DOHH2 (cell line): ENCODE data around the gene NAT14.

Experiments
- H3F3A ChIP-seq: fragments of 200-600 bp; sonication (generic), shearing (Covaris generic); 2 replicates; pipeline ENCODE4 v1.6.0; 2016; ENCODE audit warnings: antibody characterized with exemption, mild to moderate bottlenecking; ENCODE audit not compliant: control insufficient read depth, insufficient read depth
- H3K27ac ChIP-seq: fragments of 200-600 bp; sonication (generic); 2 replicates; pipeline ENCODE4 v1.5.1; 2014; ENCODE audit warnings: low read depth, mild to moderate bottlenecking, low read length, moderate library complexity
- H3K27me3 ChIP-seq: fragments of 200-600 bp; sonication (generic); 2 replicates; pipeline ENCODE4 v1.6.1; 2014; ENCODE audit warnings: mild to moderate bottlenecking, low read length, mixed read lengths; ENCODE audit not compliant: control insufficient read depth
- H3K36me3 ChIP-seq: fragments of 200-600 bp; sonication (generic); 2 replicates; pipeline ENCODE4 v1.6.1; 2014; ENCODE audit warnings: mild to moderate bottlenecking, low read length, moderate library complexity, mixed read lengths; ENCODE audit not compliant: control insufficient read depth
- H3K4me1 ChIP-seq: fragments of 200-600 bp; sonication (generic); 2 replicates; pipeline ENCODE4 v1.6.1; 2014; ENCODE audit warnings: mild to moderate bottlenecking, low read length, mixed read lengths; ENCODE audit not compliant: control insufficient read depth
- H3K4me2 ChIP-seq: fragments of 200-600 bp; sonication (generic); 2 replicates; pipeline ENCODE4 v1.6.0; 2014; ENCODE audit warnings: mild to moderate bottlenecking, low read length, moderate library complexity
- H3K4me3 ChIP-seq: fragments of 200-600 bp; sonication (generic); 2 replicates; pipeline ENCODE4 v1.5.1; 2014; ENCODE audit warnings: mild to moderate bottlenecking, low read length, mixed read lengths
- H3K79me2 ChIP-seq: fragments of 200-600 bp; sonication (generic); 2 replicates; pipeline ENCODE4 v1.6.1; 2014; ENCODE audit warnings: mild to moderate bottlenecking, low read length, mixed read lengths; ENCODE audit not compliant: control insufficient read depth
- H3K9me2 ChIP-seq: fragments of 200-600 bp; sonication (generic); replicated peaks from 2 replicates; pipeline ENCODE4 v1.6.1; 2014; ENCODE audit warnings: mild to moderate bottlenecking, low read length, mixed read lengths; ENCODE audit not compliant: control insufficient read depth
- H3K9me3 ChIP-seq: fragments of 200-600 bp; sonication (generic); 2 replicates; pipeline ENCODE4 v1.6.1; 2014; ENCODE audit warnings: antibody characterized with exemption, low read length, mixed read lengths; ENCODE audit not compliant: control insufficient read depth, insufficient read depth
- H4K20me1 ChIP-seq: fragments of 200-600 bp; sonication (generic); 2 replicates; pipeline ENCODE4 v1.6.0; 2014; ENCODE audit warnings: low read depth, mild to moderate bottlenecking, antibody characterized with exemption, low read length, moderate library complexity; ENCODE audit not compliant: control insufficient read depth, insufficient read depth
- EZH2phosphoT487 ChIP-seq: fragments of 200-600 bp; sonication (generic); IDR thresholded peaks from 2 replicates; pipeline ENCODE4 v1.6.1; 2017; ENCODE audit warnings: borderline replicate concordance, mild to moderate bottlenecking, antibody characterized with exemption, low read length, moderate library complexity, mixed read lengths
- TF ChIP-seq, protein P1 (sequence below): fragments of 200-600 bp; sonication (generic); IDR thresholded peaks from one replicate; pipeline ENCODE4 v1.5.1; 2014; ENCODE audit warnings: antibody characterized with exemption, mild to moderate bottlenecking, low read depth, low read length; ENCODE audit not compliant: poor library complexity, severe bottlenecking

NAT14 gene

DNA sequence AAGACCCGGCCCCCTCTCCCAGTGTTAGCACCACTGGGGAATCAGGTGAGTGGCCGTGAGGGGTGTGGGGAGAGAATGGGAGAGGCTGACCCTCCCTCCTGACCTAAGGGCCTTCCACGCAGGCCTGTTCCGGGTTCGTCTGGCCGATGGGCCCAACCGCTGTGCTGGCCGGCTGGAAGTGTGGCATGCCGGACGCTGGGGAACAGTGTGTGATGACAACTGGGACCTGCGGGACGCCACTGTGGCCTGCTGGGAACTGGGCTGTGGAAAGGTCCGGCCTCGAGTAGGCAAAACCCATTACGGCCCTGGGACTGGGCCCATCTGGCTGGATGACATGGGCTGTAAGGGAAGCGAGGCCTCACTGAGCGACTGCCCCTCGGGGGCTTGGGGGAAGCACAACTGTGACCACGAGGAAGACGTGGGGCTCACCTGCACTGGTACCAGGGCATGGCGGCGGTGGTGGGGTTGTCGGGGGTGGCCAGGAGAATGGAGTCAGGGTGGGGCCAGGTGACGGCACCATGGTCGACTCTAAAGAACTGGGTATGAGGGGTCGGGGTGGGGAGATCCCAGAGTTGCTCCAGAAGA, 15.5 kb downstream of the NAT14 start:
- Histone ChIP-seq H3K9me3 (peaks cover 5% of the 10 kb centered on the region), H4K20me1 (no peaks in the 10 kb centered on the region), H3K79me2 (no peaks in the 10 kb centered on the region), H3K4me1 (peaks cover 8% of the 10 kb centered on the region), H3K36me3 (no peaks in the 10 kb centered on the region), H3K4me2 (no peak overlapping the region), H3K4me3 (no peak overlapping the region), H3K27ac (no peak overlapping the region), H3K27me3 (no peaks in the 10 kb centered on the region), H3F3A (0 out of 2 replicates have a peak, but pooled peaks cover 4% of the 10 kb centered on the region), H3K9me2 (no peaks in the 10 kb centered on the region)
- TF ChIP-seq, protein P1, sequence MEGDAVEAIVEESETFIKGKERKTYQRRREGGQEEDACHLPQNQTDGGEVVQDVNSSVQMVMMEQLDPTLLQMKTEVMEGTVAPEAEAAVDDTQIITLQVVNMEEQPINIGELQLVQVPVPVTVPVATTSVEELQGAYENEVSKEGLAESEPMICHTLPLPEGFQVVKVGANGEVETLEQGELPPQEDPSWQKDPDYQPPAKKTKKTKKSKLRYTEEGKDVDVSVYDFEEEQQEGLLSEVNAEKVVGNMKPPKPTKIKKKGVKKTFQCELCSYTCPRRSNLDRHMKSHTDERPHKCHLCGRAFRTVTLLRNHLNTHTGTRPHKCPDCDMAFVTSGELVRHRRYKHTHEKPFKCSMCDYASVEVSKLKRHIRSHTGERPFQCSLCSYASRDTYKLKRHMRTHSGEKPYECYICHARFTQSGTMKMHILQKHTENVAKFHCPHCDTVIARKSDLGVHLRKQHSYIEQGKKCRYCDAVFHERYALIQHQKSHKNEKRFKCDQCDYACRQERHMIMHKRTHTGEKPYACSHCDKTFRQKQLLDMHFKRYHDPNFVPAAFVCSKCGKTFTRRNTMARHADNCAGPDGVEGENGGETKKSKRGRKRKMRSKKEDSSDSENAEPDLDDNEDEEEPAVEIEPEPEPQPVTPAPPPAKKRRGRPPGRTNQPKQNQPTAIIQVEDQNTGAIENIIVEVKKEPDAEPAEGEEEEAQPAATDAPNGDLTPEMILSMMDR, result no peak
- TF ChIP-seq EZH2phosphoT487, result no peak

DNA sequence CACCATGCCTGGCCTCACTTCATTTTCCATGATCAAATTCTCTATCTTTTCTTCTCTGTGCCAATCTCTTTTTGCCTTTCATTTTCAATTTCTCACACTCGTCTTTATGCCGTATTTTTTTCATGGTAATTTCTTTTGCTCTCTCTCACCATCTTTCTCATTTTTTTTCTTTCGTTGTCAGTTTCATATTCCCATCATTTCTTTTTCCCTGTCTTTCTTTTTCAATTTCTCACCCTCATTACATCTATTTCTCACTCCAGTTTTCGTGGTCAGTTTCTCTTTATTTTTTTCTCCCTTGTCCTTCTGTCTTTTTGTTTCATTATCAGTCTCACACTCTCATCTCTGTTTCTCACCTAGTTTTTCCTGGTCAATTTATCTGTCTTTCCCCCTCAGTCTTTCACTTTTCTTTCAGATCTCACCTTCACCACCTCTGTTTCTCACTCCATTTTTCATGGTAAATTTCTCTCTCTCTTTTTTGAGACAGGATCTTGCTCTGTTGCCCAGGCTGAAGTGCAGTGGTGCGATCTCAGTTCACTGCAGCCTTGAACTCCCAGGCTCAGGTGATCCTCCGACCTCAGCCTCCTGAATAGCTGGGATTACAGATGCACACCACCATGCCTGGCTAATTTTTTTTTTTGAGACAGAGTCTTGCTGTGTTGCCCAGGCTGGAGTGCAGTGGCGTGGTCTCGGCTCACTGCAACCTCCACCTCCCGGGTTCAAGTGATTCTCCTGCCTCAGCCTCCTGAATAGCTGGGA, 17.4 kb downstream of the NAT14 start:
- no peaks in the 10 kb centered on the region for H3K79me2 ChIP-seq

DNA sequence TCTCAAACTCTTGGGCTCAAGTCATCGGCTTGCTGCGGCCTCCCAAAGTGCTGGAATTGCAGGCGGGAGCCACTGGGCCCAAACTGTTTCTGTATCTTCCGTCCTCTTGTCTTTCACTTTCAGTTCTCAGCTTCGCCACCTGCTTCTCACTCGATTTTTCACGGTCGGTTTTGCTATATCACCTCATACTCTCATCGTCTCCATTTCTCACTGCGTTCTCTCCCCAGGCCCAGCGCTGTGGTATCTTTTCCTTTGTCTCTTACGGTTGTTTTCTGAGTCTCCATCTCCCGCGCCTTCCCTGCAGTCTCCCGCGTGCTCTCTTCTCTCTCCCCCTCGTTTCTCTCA, 18.1 kb downstream of the NAT14 start:
- peak overlapping the region; percentile 91 for H3K4me2 ChIP-seq
- 0 out of 2 replicates have a peak, but pooled peaks cover 4% of the 10 kb centered on the region for H3F3A ChIP-seq
- H3K36me3 ChIP-seq, result no peaks in the 10 kb centered on the region
- peaks cover 8% of the 10 kb centered on the region for H3K4me1 ChIP-seq
- H3K79me2 ChIP-seq, result no peaks in the 10 kb centered on the region
- no peak for TF ChIP-seq EZH2phosphoT487
- peaks cover 5% of the 10 kb centered on the region for H3K9me3 ChIP-seq
- H3K9me2 ChIP-seq, result no peaks in the 10 kb centered on the region
- H4K20me1 ChIP-seq, result no peaks in the 10 kb centered on the region
- H3K27me3 ChIP-seq, result no peaks in the 10 kb centered on the region
- H3K27ac ChIP-seq, result no peak overlapping the region
- peak overlapping the region; percentile 77 for H3K4me3 ChIP-seq

More for the DNA sequence above, 17.4 kb downstream of the NAT14 start:
- no peak overlapping the region for H3K4me2 ChIP-seq
- no peaks in the 10 kb centered on the region for H3K36me3 ChIP-seq
- peaks cover 8% of the 10 kb centered on the region for H3K4me1 ChIP-seq
- no peaks in the 10 kb centered on the region for H4K20me1 ChIP-seq
- H3K27me3 ChIP-seq, result no peaks in the 10 kb centered on the region
- TF ChIP-seq EZH2phosphoT487, result no peak
- TF ChIP-seq, protein P1, result no peak
- peaks cover 5% of the 10 kb centered on the region for H3K9me3 ChIP-seq
- H3K27ac ChIP-seq, result no peak overlapping the region
- 0 out of 2 replicates have a peak, but pooled peaks cover 4% of the 10 kb centered on the region for H3F3A ChIP-seq
- no peaks in the 10 kb centered on the region for H3K9me2 ChIP-seq
- no peak overlapping the region for H3K4me3 ChIP-seq
